HFF-Myc (cell line): ENCODE results near the gene TSPAN18.

Experiments used
- DNase-seq: peaks from one replicate; pipeline ENCODE4 v3.0.0-alpha.2; 2011; ENCODE audit warnings: low read depth; ENCODE audit errors: extremely low read depth
- H3K4me3 ChIP-seq: replicated peaks from 2 replicates; pipeline ENCODE4 v1.5.1; 2011; ENCODE audit warnings: low read depth, mild to moderate bottlenecking, control low read depth, low read length
- CTCF ChIP-seq: IDR thresholded peaks from 2 replicates; pipeline ENCODE4 v1.5.1; 2012; ENCODE audit warnings: mild to moderate bottlenecking, low read depth, low read length, control low read depth; ENCODE audit errors: missing control alignments

Gene TSPAN18

GRCh38 chr11:44968510-44968909, 241.7 kb downstream of the TSPAN18 start:
- no peak overlapping the region for H3K4me3 ChIP-seq
- no peak for TF ChIP-seq CTCF
- DNase-seq = no peak

DNA sequence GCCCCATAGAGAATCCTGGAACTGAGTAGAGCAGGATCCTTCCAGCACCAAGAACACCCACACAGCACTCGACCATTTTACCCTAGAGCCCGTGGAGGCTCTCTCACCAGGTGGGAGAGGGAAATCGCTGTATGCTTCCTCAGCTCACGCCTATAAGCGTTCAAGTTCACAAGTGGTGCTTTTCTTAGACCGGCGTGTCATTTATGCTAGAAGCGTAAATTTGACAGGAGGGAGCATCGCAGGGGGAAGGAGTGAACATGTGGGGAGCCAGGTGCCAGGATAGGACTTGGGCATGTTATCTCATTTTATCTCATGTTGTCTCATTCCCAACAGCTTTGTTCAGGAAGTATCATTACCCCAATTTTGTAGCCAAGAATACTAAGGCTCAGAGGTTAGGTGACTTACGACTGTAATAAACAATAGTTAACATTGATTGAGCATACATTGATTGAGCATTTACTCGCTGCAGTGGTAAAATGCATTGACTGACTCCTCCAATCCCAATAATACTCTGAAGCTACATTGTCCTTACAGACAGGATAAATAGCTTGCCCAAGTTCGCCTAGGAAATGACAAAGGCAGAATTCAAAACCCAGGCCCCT, 243.0 kb downstream of the TSPAN18 start:
- TF ChIP-seq CTCF = no peak

DNA sequence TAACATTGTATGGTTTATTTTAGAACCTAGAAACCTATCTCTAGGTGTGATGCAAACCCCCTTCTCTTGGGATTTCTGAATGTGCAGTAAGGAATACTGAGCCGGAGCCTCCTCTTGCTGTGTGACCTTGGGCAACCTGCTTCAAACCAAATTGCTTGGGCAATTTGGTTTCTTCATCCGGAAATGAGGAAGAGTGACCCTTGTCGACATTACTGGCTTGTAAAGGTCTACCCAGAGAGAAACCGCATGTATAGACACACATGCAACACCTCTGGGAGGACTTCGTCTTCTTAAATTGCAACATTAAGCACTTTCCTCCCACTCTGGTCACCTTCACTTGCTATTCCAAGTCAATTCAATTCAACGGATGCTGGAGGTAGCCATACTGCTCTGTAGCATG, 243.5 kb downstream of the TSPAN18 start:
- DNase-seq = no peak
- TF ChIP-seq CTCF = no peak
- no peak overlapping the region for H3K4me3 ChIP-seq

More for the DNA sequence above, 243.0 kb downstream of the TSPAN18 start:
- no peak for DNase-seq
- H3K4me3 ChIP-seq = no peak overlapping the region

- H3K4me3 ChIP-seq = no peak overlapping the region
- no peak for TF ChIP-seq CTCF
- DNase-seq = no peak
Observed at GRCh38 chr11:44971185-44971584, 244.4 kb downstream of the TSPAN18 start.

DNA sequence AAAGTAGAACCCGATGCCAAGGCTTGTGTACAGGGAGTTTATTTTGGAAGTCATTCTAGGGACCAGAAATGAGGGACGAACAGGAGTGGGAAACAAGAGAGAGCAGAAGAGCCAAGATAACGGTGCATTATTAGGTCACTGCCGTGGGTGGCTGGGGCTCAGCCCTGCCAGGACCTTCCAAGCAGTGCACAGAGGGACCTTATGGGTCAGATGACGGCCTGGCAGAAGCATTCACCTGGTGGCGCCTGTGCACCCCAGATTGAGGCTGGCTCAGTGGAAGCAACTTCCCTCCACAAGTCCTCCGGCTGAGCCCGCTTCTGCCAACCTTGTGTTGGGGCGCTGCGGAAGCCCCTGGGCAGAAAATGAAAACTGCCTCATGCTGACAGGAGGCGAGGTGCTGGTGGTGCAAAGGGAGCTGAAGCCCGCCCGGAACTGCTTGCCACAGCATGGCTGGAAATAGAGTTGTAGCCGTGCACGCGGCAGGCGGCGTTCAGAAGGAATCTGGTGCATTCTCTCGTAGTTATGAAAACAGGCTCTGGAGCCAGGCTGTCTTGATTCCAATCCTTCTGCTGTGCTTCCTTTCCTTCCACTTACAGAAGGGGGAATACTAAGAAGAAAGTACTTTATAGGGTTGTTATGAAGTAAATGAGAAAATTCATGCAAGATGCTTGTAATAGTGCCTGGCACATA, 246.1 kb downstream of the TSPAN18 start:
- no peak overlapping the region for H3K4me3 ChIP-seq
- DNase-seq = no peak
- TF ChIP-seq CTCF = no peak

DNA sequence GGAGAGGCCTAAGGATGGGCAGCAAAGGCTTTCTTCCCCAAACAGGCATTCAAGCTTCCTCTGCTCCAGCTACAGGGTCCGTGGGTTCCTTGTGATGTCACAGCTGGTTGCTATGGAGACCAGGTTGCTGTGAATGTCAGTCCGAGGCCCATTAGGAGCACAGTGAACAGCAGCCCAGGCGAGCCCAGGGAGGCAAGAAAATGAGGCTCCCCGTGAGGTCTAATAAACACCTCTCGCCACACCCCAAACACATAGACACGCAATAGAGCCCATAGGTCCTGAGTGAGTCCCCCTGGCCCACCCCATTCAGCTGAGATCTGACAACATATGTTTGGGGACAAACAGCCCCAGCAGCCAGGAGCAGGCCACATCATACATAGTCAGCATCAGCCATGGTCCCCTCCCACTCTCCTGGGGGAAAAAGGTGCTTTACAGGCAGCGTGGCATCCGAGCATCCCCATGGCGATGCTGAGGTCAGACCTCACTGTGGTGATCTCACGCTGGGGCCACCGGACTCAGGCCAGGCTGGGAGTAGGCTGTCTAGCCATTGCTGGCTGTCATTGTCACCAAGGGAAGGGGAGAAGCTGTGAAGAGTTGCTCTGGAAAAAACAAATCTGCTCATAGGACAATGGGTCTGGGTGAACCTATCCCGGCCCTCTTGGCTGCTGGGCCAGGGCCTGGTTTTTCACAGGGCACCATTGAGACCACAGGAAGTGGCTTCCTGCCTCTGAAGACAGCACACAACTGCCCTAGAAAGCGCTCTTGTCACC, 247.1 kb downstream of the TSPAN18 start:
- no peak for TF ChIP-seq CTCF
- DNase-seq = no peak
- no peak overlapping the region for H3K4me3 ChIP-seq
